Measurements from ENCODE around the gene ROR1. TPM values are rescaled to one million over a fixed set of nuclear protein-coding genes. Genes with fewer than 3 reads are reported as not detected.
"Not testable (repeated sequence)": the region's sequence is repeated elsewhere in the genome, so short reads cannot be mapped to it uniquely, and the experiment has no call there.

ROR1 gene
- total and polyA plus RNA-seq, 3 donors from 2014 or later = 3.3 to 5.1 (median 4.6) TPM

DNA sequence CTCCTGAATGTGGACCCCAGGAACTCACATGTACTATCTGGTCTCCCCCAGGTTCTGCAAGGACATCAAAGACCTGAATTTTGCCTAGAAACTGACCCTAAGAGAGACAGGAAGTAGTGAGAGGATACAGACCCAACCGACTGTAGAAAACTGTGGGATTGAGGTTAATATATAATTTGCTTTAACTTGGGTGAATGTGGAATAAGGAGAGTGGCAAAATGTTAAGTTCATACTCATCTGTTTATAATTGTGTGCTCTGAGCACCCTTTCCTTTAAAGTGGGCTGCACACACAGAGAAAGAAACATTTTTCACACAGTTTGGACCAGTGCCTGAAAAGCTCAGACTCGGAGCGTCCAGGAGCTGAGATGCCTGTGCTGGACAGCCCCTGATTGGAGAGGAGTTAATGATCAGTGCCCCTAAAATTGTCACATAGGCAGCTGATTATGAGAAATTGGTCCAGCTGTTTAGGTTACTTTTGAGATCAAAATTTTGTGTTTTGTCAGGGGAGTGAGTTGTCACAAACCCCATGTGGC, 37.2 kb downstream of the ROR1 start:
- Histone ChIP-seq H3K27me3 (no peaks in the 10 kb centered on the region), H3K4me1 (peaks cover 7% of the 10 kb centered on the region), H3K9me3 (no peaks in the 10 kb centered on the region), H3K27ac (no peak overlapping the region), H3K36me3 (ENCODE audit: low read depth, missing control alignments) (no peaks in the 10 kb centered on the region), H3K4me3 (no peak overlapping the region)
- DNase-seq = no peak
- TF ChIP-seq, protein P1, sequence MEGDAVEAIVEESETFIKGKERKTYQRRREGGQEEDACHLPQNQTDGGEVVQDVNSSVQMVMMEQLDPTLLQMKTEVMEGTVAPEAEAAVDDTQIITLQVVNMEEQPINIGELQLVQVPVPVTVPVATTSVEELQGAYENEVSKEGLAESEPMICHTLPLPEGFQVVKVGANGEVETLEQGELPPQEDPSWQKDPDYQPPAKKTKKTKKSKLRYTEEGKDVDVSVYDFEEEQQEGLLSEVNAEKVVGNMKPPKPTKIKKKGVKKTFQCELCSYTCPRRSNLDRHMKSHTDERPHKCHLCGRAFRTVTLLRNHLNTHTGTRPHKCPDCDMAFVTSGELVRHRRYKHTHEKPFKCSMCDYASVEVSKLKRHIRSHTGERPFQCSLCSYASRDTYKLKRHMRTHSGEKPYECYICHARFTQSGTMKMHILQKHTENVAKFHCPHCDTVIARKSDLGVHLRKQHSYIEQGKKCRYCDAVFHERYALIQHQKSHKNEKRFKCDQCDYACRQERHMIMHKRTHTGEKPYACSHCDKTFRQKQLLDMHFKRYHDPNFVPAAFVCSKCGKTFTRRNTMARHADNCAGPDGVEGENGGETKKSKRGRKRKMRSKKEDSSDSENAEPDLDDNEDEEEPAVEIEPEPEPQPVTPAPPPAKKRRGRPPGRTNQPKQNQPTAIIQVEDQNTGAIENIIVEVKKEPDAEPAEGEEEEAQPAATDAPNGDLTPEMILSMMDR (IDR thresholded peaks at IDR 0.05) = no peak
- intact Hi-C loops (cut with DNase I; ENCODE audit: low total_unique reads) = no loop called here
- WGBS, 2 donors = 30 to 52% methylated on average over 3 of the region's 3 CpGs

DNA sequence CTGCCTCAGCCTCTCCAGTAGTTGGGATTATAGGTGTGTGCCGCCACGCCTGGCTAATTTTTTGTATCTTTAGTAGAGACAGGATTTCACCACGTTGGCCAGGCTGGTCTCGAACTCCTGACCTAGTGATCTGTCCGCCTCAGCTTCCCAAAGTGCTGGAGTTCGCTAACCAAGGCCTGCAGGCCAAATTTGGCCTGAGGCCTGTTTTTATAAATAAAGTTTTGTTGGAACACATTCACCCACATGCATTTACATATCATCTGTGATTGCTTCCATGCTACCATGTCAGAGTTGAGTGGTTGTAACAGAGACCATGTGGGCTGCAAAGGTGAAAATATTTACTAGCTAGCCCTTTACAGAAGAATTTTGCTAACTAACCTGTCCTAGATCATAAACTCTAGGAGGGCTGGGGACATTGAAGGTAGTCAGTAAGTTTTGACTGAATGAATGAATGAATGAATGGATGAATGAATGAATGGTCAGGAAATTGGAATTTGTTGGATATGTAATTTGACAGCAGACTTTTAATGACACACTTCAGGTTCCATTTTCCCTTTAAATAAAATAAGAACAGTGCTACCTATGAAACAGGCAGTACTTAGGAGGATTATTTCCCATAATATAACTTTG, 38.4 kb downstream of the ROR1 start:
- WGBS, 2 donors = 92 to 98% methylated on average over 6 of the region's 6 CpGs
- no peak for DNase-seq
- intact Hi-C loops (cut with DNase I; ENCODE audit: low total_unique reads) = no loop called here

DNA sequence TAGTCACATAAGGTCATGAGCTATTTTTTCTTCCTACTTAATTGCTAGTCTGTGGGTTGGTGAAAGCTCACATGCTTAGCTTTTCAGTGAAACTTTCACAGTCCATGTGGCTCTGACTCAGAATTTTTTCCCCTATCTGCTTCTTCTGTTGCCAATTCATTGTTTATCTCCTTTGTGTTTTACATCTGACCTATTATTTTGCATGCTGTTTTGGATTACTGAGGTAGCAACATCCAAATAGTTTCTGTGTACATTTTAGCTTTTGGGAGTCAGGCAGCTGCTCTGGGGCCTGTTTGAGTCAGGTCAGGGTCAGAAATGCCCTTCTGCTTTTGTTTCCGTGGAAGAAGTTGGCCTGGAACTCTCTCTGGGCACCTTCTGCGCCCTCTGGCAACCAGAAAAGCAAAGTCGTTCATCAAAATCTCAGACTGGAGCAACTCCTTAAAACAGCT, 40.0 kb downstream of the ROR1 start:
- intact Hi-C loops (cut with DNase I; ENCODE audit: low total_unique reads) = no loop called here
- no peak overlapping the region for H3K27ac ChIP-seq
- peaks cover 7% of the 10 kb centered on the region for H3K4me1 ChIP-seq

More for the DNA sequence above, 38.4 kb downstream of the ROR1 start:
- TF ChIP-seq POLR2A (IDR thresholded peaks at IDR 0.05) = no peak
- TF ChIP-seq, protein P1 (IDR thresholded peaks at IDR 0.05) = no peak
- no peaks in the 10 kb centered on the region for H3K27me3 ChIP-seq
- H3K4me1 ChIP-seq = peaks cover 7% of the 10 kb centered on the region
- no peak overlapping the region for H3K4me3 ChIP-seq
- no peaks in the 10 kb centered on the region for H3K36me3 ChIP-seq (ENCODE audit: low read depth, missing control alignments)
- H3K9me3 ChIP-seq = no peaks in the 10 kb centered on the region
- H3K27ac ChIP-seq = no peak overlapping the region

DNA sequence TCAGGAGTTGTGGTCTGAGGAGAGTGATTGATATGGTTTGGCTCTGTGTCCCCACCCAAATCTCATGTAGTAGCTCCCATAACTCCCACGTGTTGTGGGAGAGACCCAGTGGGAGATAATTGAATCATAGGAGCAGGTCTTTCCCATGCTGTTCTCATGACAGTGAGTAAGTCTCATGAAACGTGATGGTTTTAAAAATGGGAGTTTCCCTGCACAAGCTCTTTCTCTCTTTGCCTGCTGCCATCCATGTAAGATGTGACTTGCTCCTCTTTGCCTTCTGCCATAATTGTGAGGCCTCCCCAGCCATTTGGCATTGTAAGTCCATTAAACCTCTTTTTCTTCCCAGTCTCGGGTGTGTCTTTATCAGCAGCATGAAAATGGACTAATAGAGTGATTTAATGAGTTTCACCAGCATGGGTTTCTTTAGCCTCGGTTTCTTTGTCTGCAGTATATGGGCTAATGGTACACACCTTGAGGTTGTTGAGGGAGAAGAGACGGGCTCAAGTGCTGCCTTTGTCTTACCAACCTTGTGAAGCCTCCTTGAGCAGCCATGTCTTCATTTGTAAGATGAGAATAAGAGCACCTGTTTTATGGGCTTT, 42.5 kb downstream of the ROR1 start:
- H3K27ac ChIP-seq, H3K4me3 ChIP-seq, H3K27me3 ChIP-seq: not testable (repeated sequence)

More for the DNA sequence above, 40.0 kb downstream of the ROR1 start:
- WGBS, 2 donors = 27 to 54% methylated on average over 3 of the region's 3 CpGs
- Histone ChIP-seq H3K4me3 (no peak overlapping the region), H3K36me3 (ENCODE audit: low read depth, missing control alignments) (no peaks in the 10 kb centered on the region), H3K9me3 (no peaks in the 10 kb centered on the region), H3K27me3 (no peaks in the 10 kb centered on the region)
- DNase-seq = no peak
- TF ChIP-seq, protein P1 (IDR thresholded peaks at IDR 0.05) = no peak
- TF ChIP-seq POLR2A (IDR thresholded peaks at IDR 0.05) = no peak

DNA sequence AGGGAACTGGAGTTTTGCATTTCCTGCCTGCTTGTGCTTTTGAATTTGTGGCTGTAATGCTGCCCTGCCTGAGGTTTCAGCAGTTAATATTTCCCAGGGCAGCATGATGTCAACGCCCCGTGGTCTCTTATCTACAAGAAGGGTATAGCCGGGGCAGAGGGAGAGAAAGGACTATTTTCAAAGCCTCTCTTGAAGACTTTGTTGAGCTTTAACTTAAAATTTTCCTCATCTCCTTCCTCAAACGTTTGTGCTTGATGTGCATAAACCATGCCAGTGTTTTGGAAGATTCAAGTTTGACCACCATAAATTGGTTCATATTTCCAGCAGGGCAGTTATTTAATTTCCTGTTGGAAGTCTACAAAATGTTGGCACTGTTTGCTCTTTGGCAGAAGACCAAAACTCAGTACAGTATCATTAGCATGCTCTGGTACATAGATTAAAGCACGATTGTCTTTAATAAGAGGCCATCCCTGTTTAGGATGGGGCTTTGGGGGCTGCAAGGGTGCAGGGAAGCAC, 43.4 kb downstream of the ROR1 start:
- WGBS, 2 donors = 35 to 47% methylated on average over 5 of the region's 5 CpGs
- intact Hi-C loops (cut with DNase I; ENCODE audit: low total_unique reads) = no loop called here

More for the DNA sequence above, 42.5 kb downstream of the ROR1 start:
- intact Hi-C loops (cut with DNase I; ENCODE audit: low total_unique reads); H3K36me3 ChIP-seq (ENCODE audit: low read depth, missing control alignments); H3K4me1 ChIP-seq; DNase-seq; H3K9me3 ChIP-seq: not testable (repeated sequence)
- WGBS, 2 donors = 91 to 99% methylated on average over 5 of the region's 5 CpGs

More for the DNA sequence above, 43.4 kb downstream of the ROR1 start:
- Histone ChIP-seq H3K36me3 (ENCODE audit: low read depth, missing control alignments) (no peaks in the 10 kb centered on the region), H3K27ac (no peak overlapping the region), H3K9me3 (no peaks in the 10 kb centered on the region), H3K27me3 (no peaks in the 10 kb centered on the region), H3K4me3 (no peak overlapping the region), H3K4me1 (peaks cover 7% of the 10 kb centered on the region)
- TF ChIP-seq, protein P1 (IDR thresholded peaks at IDR 0.05) = no peak
- TF ChIP-seq POLR2A (IDR thresholded peaks at IDR 0.05) = no peak
- no peak for DNase-seq

Measured in testis (tissue), 3 donors.